Keratinocyte (primary cell): ENCODE results near the gene LOXHD1.

Experiments used
- CTCF ChIP-seq, 3 experiments: IDR thresholded peaks in 1 of 3; conservative IDR thresholded peaks in 1 of 3; optimal IDR thresholded peaks in 1 of 3; 2 replicates in 2 of 3; 3 replicates in 1 of 3; pipeline versions ENCODE3 to v1.5.1; 2011; ENCODE audit warnings: low read length in 3 of 3, mild to moderate bottlenecking in 3 of 3, moderate library complexity in 2 of 3, control low read depth in 1 of 3, inconsistent platforms in 1 of 3; ENCODE audit not compliant: insufficient read depth in 2 of 3; ENCODE audit errors: extremely low read depth in 1 of 3
- EZH2 ChIP-seq: IDR thresholded peaks from one replicate; pipeline ENCODE4 v1.6.1; 2012; ENCODE audit warnings: inconsistent platforms, mild to moderate bottlenecking, low read length, moderate library complexity

- TF ChIP-seq EZH2, result no peak
- no peak for TF ChIP-seq CTCF (optimal IDR thresholded peaks at IDR 0.05 in 1 of 3, IDR thresholded peaks at IDR 0.05 in 1 of 3, conservative IDR thresholded peaks at IDR 0.05 in 1 of 3; ENCODE audit: extremely low read depth in 1 of 3, insufficient read depth in 2 of 3, low read length in 3 of 3)
Measured at GRCh38 chr18:46475390-46475752, 181.6 kb downstream of the LOXHD1 start.
